VCaP (cell line): ENCODE measurements around the gene SSRP1.
A peak's percentile ranks its signal among the peaks of the same experiment; 100 is the strongest.

Source experiments
- H3K27ac ChIP-seq: fragments of 450-650 bp; 2 replicates; pipeline ENCODE4 v1.5.1; 2017
- TF ChIP-seq, protein P1 (sequence below): fragments of 450-650 bp; conservative IDR thresholded peaks from 2 replicates; pipeline ENCODE4 v1.5.1; 2017; ENCODE audit warnings: mild to moderate bottlenecking, moderate library complexity

The SSRP1 gene

GRCh38 chr11:57336111-57336666 is 497 bp upstream of the SSRP1 start:
- TF ChIP-seq, protein P1, sequence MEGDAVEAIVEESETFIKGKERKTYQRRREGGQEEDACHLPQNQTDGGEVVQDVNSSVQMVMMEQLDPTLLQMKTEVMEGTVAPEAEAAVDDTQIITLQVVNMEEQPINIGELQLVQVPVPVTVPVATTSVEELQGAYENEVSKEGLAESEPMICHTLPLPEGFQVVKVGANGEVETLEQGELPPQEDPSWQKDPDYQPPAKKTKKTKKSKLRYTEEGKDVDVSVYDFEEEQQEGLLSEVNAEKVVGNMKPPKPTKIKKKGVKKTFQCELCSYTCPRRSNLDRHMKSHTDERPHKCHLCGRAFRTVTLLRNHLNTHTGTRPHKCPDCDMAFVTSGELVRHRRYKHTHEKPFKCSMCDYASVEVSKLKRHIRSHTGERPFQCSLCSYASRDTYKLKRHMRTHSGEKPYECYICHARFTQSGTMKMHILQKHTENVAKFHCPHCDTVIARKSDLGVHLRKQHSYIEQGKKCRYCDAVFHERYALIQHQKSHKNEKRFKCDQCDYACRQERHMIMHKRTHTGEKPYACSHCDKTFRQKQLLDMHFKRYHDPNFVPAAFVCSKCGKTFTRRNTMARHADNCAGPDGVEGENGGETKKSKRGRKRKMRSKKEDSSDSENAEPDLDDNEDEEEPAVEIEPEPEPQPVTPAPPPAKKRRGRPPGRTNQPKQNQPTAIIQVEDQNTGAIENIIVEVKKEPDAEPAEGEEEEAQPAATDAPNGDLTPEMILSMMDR: no peak
- H3K27ac ChIP-seq: peak overlapping the region; percentile 93

GRCh38 chr11:57335023-57335342 is 709 bp downstream of the SSRP1 start:
- TF ChIP-seq, protein P1: no peak
- peak overlapping the region; percentile 93 for H3K27ac ChIP-seq

DNA sequence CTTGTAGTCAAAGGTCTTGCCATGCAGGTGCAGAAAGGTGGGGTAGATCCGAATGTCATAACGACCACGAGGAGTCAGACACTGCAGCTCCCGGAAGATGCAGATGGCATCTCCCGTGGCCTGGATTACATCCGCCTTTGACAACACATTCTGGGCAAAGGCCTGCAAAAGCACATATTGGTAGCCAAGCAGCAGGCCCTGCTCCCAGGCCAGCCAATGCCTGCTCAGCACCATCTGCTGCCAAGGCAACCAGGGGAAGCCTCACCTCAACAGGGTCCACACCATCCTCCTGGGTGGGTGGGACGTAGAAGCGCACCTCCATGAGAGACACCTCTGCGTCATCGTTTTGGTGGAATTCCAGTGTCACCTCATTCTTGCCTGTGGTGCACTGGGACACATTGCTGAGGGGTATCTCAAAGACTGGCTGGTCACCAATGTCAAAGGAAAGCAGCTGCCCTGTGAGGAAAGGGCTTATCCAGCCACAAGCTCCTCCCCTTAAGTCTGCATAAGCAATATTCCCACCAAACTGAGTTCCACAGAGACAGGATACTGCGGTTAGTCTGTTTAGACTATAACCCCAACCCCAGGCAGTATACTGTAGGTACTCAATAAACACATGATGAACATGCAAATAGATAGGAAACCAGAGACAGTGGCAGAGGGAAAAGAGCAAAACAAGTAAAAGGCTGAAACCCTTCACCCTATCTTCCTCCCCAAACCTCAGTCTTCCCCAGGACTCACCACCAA is 2.8 kb downstream of the SSRP1 start:
- no peak overlapping the region for H3K27ac ChIP-seq
- TF ChIP-seq, protein P1: no peak

DNA sequence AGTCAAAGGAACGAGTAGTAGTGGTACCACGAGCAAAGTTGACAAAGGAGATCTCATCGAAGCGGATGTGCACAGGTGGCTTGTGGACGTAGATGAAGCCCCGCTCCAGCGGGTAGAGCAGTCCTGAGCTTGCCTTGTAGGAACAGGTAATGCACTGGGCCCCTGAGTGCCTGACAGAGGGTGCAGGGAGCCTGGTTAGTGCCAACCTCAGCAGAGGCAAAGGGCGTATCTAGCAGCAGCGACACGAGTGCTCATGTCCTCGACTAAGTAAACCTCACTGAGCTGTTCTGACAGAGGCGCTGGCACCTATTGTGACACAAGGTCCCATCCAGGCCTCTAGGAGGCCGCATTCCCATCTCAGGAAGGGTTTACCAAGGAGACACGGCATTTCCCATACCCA is 4.0 kb downstream of the SSRP1 start:
- H3K27ac ChIP-seq: no peak overlapping the region
- TF ChIP-seq, protein P1: no peak

- no peak overlapping the region for H3K27ac ChIP-seq
- TF ChIP-seq, protein P1: no peak
Observed at GRCh38 chr11:57330029-57330428, 5.7 kb downstream of the SSRP1 start.

GRCh38 chr11:57327721-57328120 is 8.0 kb downstream of the SSRP1 start:
- peak overlapping the region; percentile 88 for H3K27ac ChIP-seq
- TF ChIP-seq, protein P1: no peak

- peak overlapping the region; percentile 88 for H3K27ac ChIP-seq
Observed at GRCh38 chr11:57325735-57326048, 10.0 kb downstream of the SSRP1 start.

More at GRCh38 chr11:57325735-57326048, 10.0 kb downstream of the SSRP1 start:
- TF ChIP-seq, protein P1: no peak
